ENCODE results near the gene TMEM50B.

DNA sequence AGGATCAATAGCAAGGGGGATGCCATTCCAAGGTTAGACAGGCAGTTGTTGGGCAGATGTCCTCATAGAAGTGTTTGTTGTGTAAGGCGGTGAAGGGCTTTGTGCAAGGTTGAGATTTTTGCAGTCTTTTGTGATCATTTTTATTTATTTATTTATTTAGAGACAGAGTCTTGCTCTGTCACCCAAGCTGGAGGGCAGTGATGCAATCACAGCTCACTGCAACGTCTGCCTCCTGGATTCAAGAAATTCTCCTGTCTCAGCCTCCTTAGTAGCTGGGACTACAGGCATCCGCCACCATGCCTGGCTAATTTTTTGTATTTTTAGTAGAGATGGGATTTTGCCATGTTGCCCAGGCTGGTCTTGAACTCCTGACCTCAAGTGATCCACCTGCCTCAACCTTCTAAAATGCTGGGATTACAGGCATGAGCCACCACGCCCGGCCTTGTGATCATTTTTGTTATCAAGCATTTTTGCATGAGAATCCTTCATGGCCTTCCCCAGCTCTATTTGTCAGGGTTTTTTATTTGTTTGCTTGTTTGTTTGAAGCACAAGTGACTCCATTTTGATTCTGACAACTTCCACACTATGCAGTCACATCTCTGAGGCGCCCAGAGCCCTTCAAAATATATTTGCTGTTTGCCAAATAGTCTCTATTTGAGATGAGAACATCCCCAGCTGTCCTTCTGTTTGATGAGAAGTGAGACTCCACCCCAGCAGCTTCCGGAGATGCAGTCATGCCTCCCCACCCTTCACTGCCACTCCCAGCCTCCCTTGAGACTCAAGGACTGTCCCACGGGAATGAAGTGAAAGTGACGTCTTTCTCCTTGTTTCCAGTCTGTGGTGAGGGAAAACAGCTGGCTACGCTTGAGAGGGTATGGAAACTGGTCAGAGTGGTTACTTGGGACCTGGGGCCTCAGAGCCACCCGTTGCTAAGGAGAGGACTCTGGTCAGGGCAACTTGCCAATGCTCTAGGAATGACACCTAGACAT is 38.0 kb downstream of the TMEM50B start:
- TF ChIP-seq, protein P1, sequence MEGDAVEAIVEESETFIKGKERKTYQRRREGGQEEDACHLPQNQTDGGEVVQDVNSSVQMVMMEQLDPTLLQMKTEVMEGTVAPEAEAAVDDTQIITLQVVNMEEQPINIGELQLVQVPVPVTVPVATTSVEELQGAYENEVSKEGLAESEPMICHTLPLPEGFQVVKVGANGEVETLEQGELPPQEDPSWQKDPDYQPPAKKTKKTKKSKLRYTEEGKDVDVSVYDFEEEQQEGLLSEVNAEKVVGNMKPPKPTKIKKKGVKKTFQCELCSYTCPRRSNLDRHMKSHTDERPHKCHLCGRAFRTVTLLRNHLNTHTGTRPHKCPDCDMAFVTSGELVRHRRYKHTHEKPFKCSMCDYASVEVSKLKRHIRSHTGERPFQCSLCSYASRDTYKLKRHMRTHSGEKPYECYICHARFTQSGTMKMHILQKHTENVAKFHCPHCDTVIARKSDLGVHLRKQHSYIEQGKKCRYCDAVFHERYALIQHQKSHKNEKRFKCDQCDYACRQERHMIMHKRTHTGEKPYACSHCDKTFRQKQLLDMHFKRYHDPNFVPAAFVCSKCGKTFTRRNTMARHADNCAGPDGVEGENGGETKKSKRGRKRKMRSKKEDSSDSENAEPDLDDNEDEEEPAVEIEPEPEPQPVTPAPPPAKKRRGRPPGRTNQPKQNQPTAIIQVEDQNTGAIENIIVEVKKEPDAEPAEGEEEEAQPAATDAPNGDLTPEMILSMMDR (IDR thresholded peaks at IDR 0.05; ENCODE audit: low read length): no peak
- TF ChIP-seq EZH2 (optimal IDR thresholded peaks at IDR 0.05; ENCODE audit: low read depth, low read length): no peak
- no peak for TF ChIP-seq EZH2phosphoT487 (IDR thresholded peaks at IDR 0.05; ENCODE audit: low read length)
